CD4-positive, alpha-beta memory T cell (primary cell): ENCODE data around the gene POP7. TPM values are rescaled to one million over a fixed set of nuclear protein-coding genes. Genes with fewer than 3 reads are reported as not detected.

Experiments used
- CTCF ChIA-PET: fragments of 350-600 bp; sonication (Branson Sonifier 250); formaldehyde crosslinking; loops from one replicate; lab custom pipeline; 2021; ENCODE audit warnings: inconsistent platforms; ENCODE audit not compliant: partially characterized antibody; lab: Charles Lee
- POLR2A ChIA-PET: fragments of 350-600 bp; sonication (Branson Sonifier 250); formaldehyde crosslinking; loops from one replicate; lab custom pipeline; 2021; ENCODE audit not compliant: partially characterized antibody; lab: Charles Lee
- DNase-seq, 5 donors: peaks; one replicate each; pipeline versions ENCODE4 v3.0.0 to v3.0.0-alpha.2; 2020 to 2022; ENCODE audit warnings: mixed read lengths in 1 of 5
- H3K27ac ChIP-seq: one replicate; pipeline ENCODE4 v1.7.0; 2013; ENCODE audit warnings: low read depth, low read length
- H3K27me3 ChIP-seq: 2 replicates; pipeline ENCODE4 v1.7.0; 2013; ENCODE audit warnings: mild to moderate bottlenecking, low read length, moderate library complexity; ENCODE audit not compliant: insufficient read depth
- H3K36me3 ChIP-seq: 2 replicates; pipeline ENCODE4 v1.7.0; 2013; ENCODE audit warnings: mild to moderate bottlenecking, low read length, moderate library complexity; ENCODE audit not compliant: insufficient read depth
- H3K4me1 ChIP-seq: 2 replicates; pipeline ENCODE4 v1.7.0; 2013; ENCODE audit warnings: mild to moderate bottlenecking, low read length, moderate library complexity; ENCODE audit not compliant: insufficient read depth
- H3K4me3 ChIP-seq, 2 donors: one replicate each; pipeline ENCODE4 v1.7.0; 2013; ENCODE audit warnings: low read length in 2 of 2, mild to moderate bottlenecking in 1 of 2
- H3K9me3 ChIP-seq, 2 donors: one replicate each; pipeline ENCODE4 v1.7.0; 2013; ENCODE audit warnings: low read length in 2 of 2, control low read depth in 1 of 2; ENCODE audit not compliant: control insufficient read depth in 1 of 2
- H3K27ac Mint-ChIP-seq, 7 donors: one replicate each; pipeline ENCODE4 v1.8.0; 2020 to 2021; ENCODE audit warnings: mixed read lengths in 7 of 7, mild to moderate bottlenecking in 6 of 7, inconsistent platforms in 3 of 7, moderate library complexity in 3 of 7
- H3K27me3 Mint-ChIP-seq, 2 donors: one replicate each; pipeline ENCODE4 v1.8.0; 2020 to 2021; ENCODE audit warnings: mixed read lengths in 2 of 2
- H3K36me3 Mint-ChIP-seq, 2 donors: one replicate each; pipeline ENCODE4 v1.8.0; 2020 to 2021; ENCODE audit warnings: mixed read lengths in 2 of 2, inconsistent platforms in 1 of 2, mild to moderate bottlenecking in 1 of 2
- H3K4me1 Mint-ChIP-seq, 4 donors: one replicate each; pipeline ENCODE4 v1.8.0; 2020 to 2021; ENCODE audit warnings: mixed read lengths in 4 of 4, mild to moderate bottlenecking in 1 of 4
- H3K4me3 Mint-ChIP-seq, 8 donors: one replicate each; pipeline ENCODE4 v1.8.0; 2020 to 2021; ENCODE audit warnings: mixed read lengths in 8 of 8, mild to moderate bottlenecking in 7 of 8, moderate library complexity in 6 of 8, inconsistent platforms in 3 of 8
- H3K9me3 Mint-ChIP-seq, 8 donors: one replicate each; pipeline ENCODE4 v1.8.0; 2020 to 2021; ENCODE audit warnings: mixed read lengths in 8 of 8, mild to moderate bottlenecking in 5 of 8, inconsistent platforms in 3 of 8, moderate library complexity in 1 of 8
- intact Hi-C: fragments of 100-400 bp; cut with micrococcal nuclease; formaldehyde crosslinking; loops from one replicate; pipeline ENCODE4 v1.15.1; 2023
- polyA plus RNA-seq, 2 donors: library from polyadenylated mRNA; unstranded; fragments of 300-500 nt; fragmentation: Illumina TruSeq; gene quantifications; one replicate each; pipeline ENCODE4 v1.2.3, GENCODE V29; 2021
- total RNA-seq, 2 experiments: library from RNA; stranded (reverse); gene quantifications; one replicate each; pipeline ENCODE4 v1.2.3, GENCODE V29; 2021

The POP7 gene
- total and polyA plus RNA-seq, 4 experiments from 2014 or later: 14.6 to 49.9 (median 29.8) TPM

DNA sequence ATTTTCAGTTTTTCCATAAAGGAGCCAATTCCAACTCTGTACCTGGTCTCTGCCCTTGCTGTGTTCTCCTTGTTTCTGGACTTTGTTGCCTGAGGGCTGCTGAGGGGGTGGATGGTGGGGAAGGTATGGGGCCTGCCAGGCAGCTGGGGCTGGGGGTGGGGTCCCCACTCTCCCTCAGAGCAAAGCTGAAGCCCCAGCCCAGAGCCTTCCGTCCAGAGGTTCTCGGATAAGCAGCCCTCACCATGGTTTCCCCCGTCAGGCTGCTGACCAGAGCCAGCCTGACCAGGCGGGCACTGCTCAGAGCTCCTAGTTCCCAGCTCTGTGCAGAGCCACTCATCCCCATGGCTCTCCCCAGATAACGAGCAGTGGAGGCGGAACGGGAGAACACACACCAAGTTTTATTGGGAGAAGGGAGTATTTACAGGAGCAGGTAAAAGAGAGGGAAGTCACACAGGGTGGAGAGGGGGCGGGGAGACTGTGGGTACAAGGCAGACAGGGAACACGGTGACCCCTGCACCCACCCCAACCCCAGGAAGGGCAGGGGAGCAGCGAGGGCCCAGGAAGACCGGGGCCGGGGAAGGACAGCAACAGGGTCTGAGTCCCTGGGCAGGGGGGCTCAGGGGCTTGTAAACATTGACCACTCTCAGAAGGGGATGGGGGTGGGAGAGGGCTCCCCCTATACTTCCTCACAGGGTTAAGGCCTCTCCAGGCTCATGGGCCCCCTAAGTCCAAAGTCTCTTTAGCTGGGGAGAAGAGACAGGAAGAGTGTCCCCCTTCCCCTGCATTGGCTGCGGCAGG lies 26.6 kb upstream of the POP7 start:
- Mint-ChIP-seq H3K4me1 (peaks cover 7 to 46% (median 30%) of the 10 kb centered on the region in 4 donors), H3K27ac (peak overlapping the region in 5 of 7 donors; percentile 24 to 87 (median 84)), H3K4me3 (peak overlapping the region in 2 of 8 donors; percentile 6 to 12), H3K9me3 (peaks cover 0 to 2% (median 0%) of the 10 kb centered on the region in 8 donors), H3K27me3 (peaks cover 0 to 1% of the 10 kb centered on the region in 2 donors), H3K36me3 (peaks cover 11 to 53% of the 10 kb centered on the region in 2 donors)
- POLR2A ChIA-PET: interaction anchor here (1.1 to 10.8 kb wide), 8 partner anchors 10 to 116 kb away, joined by 3 to 125 read pairs (median 11); partner anchors contain the start of genes FBXO24, GIGYF1, LRCH4 and MOSPD3
- Histone ChIP-seq H3K27ac (no peak overlapping the region), H3K4me3 (no peak overlapping the region), H3K9me3 (no peaks in the 10 kb centered on the region), H3K36me3 (peaks cover 38% of the 10 kb centered on the region), H3K4me1 (peaks cover 41% of the 10 kb centered on the region), H3K27me3 (no peaks in the 10 kb centered on the region)
- CTCF ChIA-PET: interaction anchor here (0.7 to 9.9 kb wide), 6 partner anchors 10 to 46 kb away, joined by 3 to 88 read pairs (median 4); partner anchors contain the start of gene POP7
- DNase-seq: no peak
- intact Hi-C loops: no loop called here

DNA sequence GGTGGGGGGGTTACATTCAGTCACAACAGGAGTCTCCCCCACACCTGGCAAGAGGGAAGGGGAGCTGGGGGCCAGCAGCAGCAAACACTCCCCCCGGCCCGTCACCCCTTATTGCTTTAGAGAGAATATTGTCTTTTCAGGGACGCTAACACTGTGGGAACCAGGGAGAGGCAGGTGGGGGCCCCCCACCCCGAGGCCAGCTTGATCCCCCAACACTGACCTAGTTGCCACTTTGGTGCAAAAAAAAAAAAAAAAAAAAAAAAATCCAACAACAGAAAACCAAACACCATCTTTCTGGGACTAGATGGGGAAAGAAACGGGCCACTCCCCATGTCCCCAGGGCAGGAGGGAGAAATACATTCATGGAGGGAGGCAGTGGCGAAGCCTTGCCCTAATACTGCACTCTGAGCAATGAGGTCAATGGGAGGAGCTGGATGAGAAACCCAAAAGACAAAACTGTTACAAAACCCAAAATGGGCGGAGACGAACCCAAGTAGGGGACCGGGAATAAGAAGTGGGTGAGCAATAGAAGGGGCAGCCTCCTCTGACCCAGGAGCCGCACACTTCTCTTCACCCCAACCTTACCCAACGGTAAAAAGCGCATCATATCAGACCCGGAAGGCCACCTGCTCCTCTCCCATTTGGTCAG lies 25.9 kb upstream of the POP7 start:
- ChIA-PET POLR2A (interaction anchor here (1.1 to 10.8 kb wide), 8 partner anchors 10 to 202 kb away, joined by 3 to 125 read pairs (median 11); partner anchors contain the start of genes FBXO24, GIGYF1, LRCH4 and MOSPD3), CTCF (interaction anchor here (0.7 to 9.9 kb wide), 8 partner anchors 9 to 115 kb away, joined by 3 to 88 read pairs (median 4); partner anchors contain the start of gene POP7)
- H3K27ac ChIP-seq: peak overlapping the region; percentile 9
- peaks cover 11 to 48% of the 10 kb centered on the region in 2 donors for H3K36me3 Mint-ChIP-seq
- no peak for DNase-seq
- H3K27me3 Mint-ChIP-seq: peaks cover 0 to 1% of the 10 kb centered on the region in 2 donors
- no peak overlapping the region for H3K4me3 ChIP-seq
- H3K36me3 ChIP-seq: peaks cover 45% of the 10 kb centered on the region
- H3K4me1 ChIP-seq: peaks cover 41% of the 10 kb centered on the region
- no peaks in the 10 kb centered on the region for H3K27me3 ChIP-seq
- H3K9me3 Mint-ChIP-seq: peaks cover 0 to 2% (median 0%) of the 10 kb centered on the region in 8 donors
- H3K4me3 Mint-ChIP-seq: peak overlapping the region in 2 of 8 donors; percentile 7 to 18
- H3K9me3 ChIP-seq: no peaks in the 10 kb centered on the region
- peaks cover 7 to 43% (median 29%) of the 10 kb centered on the region in 4 donors for H3K4me1 Mint-ChIP-seq
- peak overlapping the region; percentile 37 to 90 (median 75) for H3K27ac Mint-ChIP-seq
- intact Hi-C loops: no loop called here

DNA sequence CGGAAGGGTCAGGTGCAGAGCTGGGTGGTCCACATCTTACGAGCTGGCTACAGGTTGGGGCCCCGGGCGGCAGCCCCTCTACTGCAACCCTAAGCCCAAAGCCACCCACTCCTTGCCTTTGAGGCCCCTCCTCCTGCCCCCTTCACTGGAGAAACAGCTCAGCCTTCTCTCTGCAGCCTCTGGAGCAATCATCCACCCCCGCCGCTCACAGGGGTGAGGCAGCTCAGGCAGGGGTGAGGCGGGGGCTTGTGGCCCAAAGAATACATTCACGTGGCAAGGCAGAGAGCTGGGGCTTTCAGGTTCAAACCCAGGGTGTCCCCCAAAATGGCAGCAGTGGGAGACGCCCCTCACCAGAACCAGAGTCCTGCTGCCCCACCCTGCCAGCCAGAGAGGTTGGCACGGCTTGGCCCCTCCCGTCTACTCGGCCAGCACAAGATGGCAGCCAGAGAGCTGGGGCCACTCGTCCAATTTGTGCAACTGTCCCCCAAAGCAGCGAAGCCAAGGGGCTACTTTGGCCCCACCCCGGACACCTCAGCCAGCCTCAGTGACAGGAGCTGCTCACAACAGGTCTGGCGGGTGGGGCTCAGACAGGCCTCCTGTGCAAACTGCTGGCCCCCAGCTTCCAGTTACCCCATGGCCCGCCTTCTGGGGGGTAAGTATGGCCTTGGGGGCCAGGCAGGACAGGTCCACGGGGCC lies 25.2 kb upstream of the POP7 start:
- peaks cover 41% of the 10 kb centered on the region for H3K4me1 ChIP-seq
- Mint-ChIP-seq H3K9me3 (no peaks in the 10 kb centered on the region), H3K4me1 (peaks cover 7 to 43% (median 27%) of the 10 kb centered on the region in 4 donors), H3K36me3 (peaks cover 15 to 53% of the 10 kb centered on the region in 2 donors), H3K27me3 (no peaks in the 10 kb centered on the region), H3K27ac (peak overlapping the region in 4 of 7 donors; percentile 35 to 90 (median 81)), H3K4me3 (peak overlapping the region in 1 of 8 donors; percentile 7)
- H3K36me3 ChIP-seq: peaks cover 50% of the 10 kb centered on the region
- H3K4me3 ChIP-seq: no peak overlapping the region
- H3K9me3 ChIP-seq: no peaks in the 10 kb centered on the region
- ChIA-PET POLR2A (interaction anchor here (0.6 to 10.8 kb wide), 10 partner anchors 9 to 203 kb away, joined by 3 to 125 read pairs (median 7); partner anchors contain the start of genes FBXO24, GIGYF1, LRCH4 and MOSPD3), CTCF (interaction anchor here (0.7 to 9.9 kb wide), 7 partner anchors 8 to 115 kb away, joined by 3 to 88 read pairs (median 4); partner anchors contain the start of gene POP7)
- no peaks in the 10 kb centered on the region for H3K27me3 ChIP-seq
- intact Hi-C loops: no loop called here
- H3K27ac ChIP-seq: peak overlapping the region; percentile 9
- no peak for DNase-seq

DNA sequence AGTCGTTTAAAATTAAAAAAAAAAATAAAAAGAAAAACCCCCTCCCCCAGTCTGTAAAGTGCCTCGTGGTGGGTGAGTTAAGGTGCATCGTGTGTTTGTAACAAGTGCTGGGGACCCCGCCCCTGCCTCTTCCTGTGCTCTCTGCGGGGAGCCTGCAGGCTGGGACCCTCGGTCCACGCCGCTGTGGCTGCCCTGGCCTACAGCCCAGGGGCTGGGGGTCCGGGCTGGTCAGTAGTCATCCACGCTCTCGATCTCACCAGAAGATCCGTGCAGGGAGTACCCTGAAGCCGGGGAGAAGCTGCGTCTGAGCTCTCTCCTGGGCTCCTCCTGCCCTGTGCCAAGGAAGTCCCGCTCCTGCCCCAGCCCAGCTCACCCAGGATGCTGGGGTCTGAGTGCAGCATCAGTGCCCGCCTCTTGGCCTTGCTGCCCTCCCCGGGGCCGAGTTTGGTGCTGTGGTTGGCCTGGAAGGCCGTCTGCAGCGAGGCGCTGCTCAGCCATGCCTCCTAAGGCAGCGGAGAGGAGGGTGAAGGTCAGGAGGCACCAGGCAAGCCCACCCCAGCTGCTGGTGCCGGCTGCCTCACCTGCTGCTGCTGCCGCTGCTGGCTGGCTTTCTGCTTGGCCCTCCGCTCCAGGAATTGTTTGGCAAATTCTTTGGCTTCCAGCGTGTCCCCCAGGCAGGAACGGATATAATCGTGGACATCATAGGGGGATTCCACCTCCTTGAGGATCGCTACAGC lies 24.3 kb upstream of the POP7 start:
- H3K4me3 Mint-ChIP-seq: no peak overlapping the region
- no peak for DNase-seq
- H3K9me3 Mint-ChIP-seq: no peaks in the 10 kb centered on the region
- ChIA-PET CTCF (interaction anchor here (0.8 to 9.9 kb wide), 2 partner anchors 10 to 23 kb away, joined by 4 to 88 read pairs; no protein-coding TSS in a partner anchor), POLR2A (interaction anchor here (0.9 to 10.8 kb wide), 6 partner anchors 8 to 117 kb away, joined by 3 to 125 read pairs (median 16); partner anchors contain the start of genes FBXO24, GIGYF1, LRCH4 and MOSPD3)
- H3K36me3 Mint-ChIP-seq: peaks cover 15 to 53% of the 10 kb centered on the region in 2 donors
- Histone ChIP-seq H3K36me3 (peaks cover 52% of the 10 kb centered on the region), H3K27me3 (no peaks in the 10 kb centered on the region), H3K4me1 (peaks cover 35% of the 10 kb centered on the region), H3K4me3 (no peak overlapping the region), H3K9me3 (no peaks in the 10 kb centered on the region), H3K27ac (no peak overlapping the region)
- intact Hi-C loops: no loop called here
- H3K27ac Mint-ChIP-seq: peak overlapping the region in 1 of 7 donors; percentile 76
- peaks cover 5 to 39% (median 22%) of the 10 kb centered on the region in 4 donors for H3K4me1 Mint-ChIP-seq
- H3K27me3 Mint-ChIP-seq: no peaks in the 10 kb centered on the region

DNA sequence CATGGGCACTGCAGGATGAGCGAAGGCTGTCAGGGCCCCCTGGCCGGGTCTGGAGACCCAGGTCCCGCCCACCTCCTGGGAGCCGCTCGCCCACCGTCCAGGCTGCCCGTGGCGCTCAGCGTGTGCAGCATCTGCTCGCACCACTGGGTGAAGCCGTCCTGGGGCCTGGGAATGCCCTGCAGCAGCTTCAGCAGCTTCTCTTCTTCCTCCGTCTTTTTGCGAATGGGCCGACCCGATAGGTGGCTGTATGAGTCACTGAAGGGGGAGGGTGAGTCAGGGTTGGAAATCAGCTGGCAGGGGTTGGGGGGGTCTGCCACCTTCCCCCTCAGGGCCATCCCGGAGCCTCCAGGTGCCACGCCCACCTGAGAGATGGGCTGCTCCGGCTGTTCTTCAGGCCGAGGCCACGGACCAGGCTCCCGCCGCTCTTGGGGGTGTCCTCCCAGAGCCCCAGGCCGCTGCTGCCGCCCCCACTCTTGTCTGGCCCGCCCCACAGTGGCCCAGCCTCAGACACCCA lies 23.6 kb upstream of the POP7 start:
- Mint-ChIP-seq H3K27ac (peak overlapping the region in 1 of 7 donors; percentile 23), H3K36me3 (peaks cover 15 to 51% of the 10 kb centered on the region in 2 donors), H3K27me3 (no peaks in the 10 kb centered on the region), H3K4me3 (no peak overlapping the region), H3K9me3 (no peaks in the 10 kb centered on the region), H3K4me1 (peaks cover 5 to 36% (median 19%) of the 10 kb centered on the region in 4 donors)
- H3K36me3 ChIP-seq: peaks cover 52% of the 10 kb centered on the region
- H3K9me3 ChIP-seq: no peaks in the 10 kb centered on the region
- no peaks in the 10 kb centered on the region for H3K27me3 ChIP-seq
- peaks cover 29% of the 10 kb centered on the region for H3K4me1 ChIP-seq
- no peak overlapping the region for H3K4me3 ChIP-seq
- intact Hi-C loops: no loop called here
- POLR2A ChIA-PET: interaction anchor here (1.0 to 10.8 kb wide), 6 partner anchors 8 to 118 kb away, joined by 3 to 125 read pairs (median 15); partner anchors contain the start of genes FBXO24, GIGYF1, LRCH4 and MOSPD3
- CTCF ChIA-PET: interaction anchor here (1.1 to 9.9 kb wide), 2 partner anchors 9 to 97 kb away, joined by 3 to 88 read pairs; no protein-coding TSS in a partner anchor
- no peak for DNase-seq
- H3K27ac ChIP-seq: no peak overlapping the region
